ENCODE measurements around the gene UBAP1L. TPM values are rescaled to one million over a fixed set of nuclear protein-coding genes. Genes with fewer than 3 reads are reported as not detected.
"Not testable (repeated sequence)": the region's sequence is repeated elsewhere in the genome, so short reads cannot be mapped to it uniquely, and the experiment has no call there.

The UBAP1L gene
- total and polyA plus RNA-seq, 2 donors = 1.9 to 3.9 TPM

DNA sequence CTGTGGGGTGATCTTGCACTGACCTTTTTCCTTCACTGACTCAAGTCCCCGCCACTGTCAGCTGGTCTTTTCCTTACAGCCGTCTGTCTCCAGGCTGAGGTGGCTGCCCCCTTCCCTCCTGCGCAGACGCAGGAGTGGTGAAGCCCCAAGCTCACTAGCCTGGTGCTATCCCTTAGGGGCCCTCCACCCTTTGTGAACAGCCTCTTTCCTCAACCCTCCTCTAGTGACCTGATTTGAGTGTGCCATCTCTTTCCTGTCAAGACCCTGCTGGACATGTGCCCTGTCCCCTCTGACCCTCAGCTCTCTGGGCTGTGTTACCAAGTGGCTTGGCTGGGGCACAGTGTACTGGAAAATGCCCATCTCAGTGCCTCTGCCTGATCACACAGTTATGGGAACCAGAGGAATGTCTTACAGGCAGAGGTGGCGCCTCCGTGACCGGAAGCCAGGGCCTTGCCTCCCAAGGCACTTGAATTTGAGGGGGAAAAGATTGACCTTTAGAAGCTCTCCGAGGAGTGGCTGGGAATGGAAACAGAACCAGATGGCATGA lies 29.7 kb downstream of the UBAP1L start:
- DNase-seq (ENCODE audit: extremely low spot score) = no peak
- H3K36me3 ChIP-seq (ENCODE audit: insufficient read depth) = no peaks in the 10 kb centered on the region
- 84% methylated on average over 8 of the region's 8 CpGs for WGBS
- no peak overlapping the region for H3K27ac ChIP-seq (ENCODE audit: low read depth)
- peaks cover 2% of the 10 kb centered on the region for H3K4me1 ChIP-seq (ENCODE audit: insufficient read depth)
- H3K4me3 ChIP-seq (ENCODE audit: low read depth, low read length) = no peak overlapping the region

DNA sequence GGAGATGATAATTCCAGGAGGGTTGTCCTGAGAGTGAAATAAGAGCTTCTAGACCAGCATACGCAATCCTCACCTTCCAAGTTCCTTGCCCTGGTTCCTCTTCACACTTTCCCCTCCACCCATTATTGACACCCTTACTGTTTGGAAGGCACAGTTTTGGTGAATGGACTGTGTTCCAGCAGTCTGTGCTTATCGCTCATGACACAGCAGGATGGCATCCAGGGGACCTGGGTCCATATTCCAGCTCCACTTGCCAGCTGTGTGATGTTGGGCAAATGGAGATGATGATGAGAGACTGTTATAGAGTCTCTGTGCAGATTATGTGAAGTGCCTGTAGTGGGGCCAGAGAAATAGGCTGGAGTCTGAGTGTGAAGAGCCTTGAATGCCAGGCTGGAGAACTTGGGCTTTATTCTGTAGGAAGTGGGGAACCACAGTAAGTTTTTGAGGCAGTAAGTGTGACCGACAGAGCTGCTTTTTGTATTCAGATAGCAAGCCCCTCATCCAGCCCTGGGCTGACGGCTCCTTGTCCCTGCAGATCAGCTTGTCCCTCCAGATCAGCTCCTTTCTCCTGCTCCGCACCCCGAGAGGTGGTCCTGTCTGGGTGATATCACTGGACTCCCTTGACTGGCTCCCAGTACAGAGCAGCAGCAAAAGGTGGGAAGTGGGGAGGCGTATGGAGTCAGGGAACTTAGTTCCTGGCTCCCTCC lies 30.3 kb downstream of the UBAP1L start:
- no peak overlapping the region for H3K4me3 ChIP-seq (ENCODE audit: low read depth, low read length)
- no peaks in the 10 kb centered on the region for H3K36me3 ChIP-seq (ENCODE audit: insufficient read depth)
- H3K4me1 ChIP-seq (ENCODE audit: insufficient read depth) = peaks cover 2% of the 10 kb centered on the region
- no peak for DNase-seq (ENCODE audit: extremely low spot score)
- WGBS = 93% methylated on average over 7 of the region's 7 CpGs
- no peak overlapping the region for H3K27ac ChIP-seq (ENCODE audit: low read depth)

DNA sequence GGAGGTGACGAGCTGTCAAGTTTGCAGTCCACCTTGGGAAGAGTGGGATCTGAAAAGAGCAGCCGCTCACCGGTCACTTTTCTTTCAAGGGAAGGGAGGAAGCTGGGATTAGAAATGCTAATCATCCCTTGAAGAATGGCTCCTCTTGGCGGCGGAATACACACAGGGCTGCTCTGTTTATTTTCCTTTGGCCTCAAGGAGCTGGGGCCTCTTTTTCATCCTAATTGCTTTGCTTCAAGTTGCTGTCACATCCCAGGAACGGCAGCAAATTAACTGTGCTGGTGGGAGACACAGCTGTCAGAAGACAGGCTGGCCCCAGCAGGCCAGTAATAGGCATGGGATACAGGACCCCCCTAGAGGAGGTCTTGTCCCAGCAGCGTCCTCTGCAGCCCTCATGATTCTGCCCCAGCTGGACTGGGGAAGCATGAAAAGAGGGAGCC lies 31.7 kb downstream of the UBAP1L start:
- no peak overlapping the region for H3K27ac ChIP-seq (ENCODE audit: low read depth)
- 36% methylated on average over 7 of the region's 7 CpGs for WGBS
- peaks cover 2% of the 10 kb centered on the region for H3K4me1 ChIP-seq (ENCODE audit: insufficient read depth)
- no peak overlapping the region for H3K4me3 ChIP-seq (ENCODE audit: low read depth, low read length)
- DNase-seq (ENCODE audit: extremely low spot score) = no peak
- H3K36me3 ChIP-seq (ENCODE audit: insufficient read depth) = no peaks in the 10 kb centered on the region

DNA sequence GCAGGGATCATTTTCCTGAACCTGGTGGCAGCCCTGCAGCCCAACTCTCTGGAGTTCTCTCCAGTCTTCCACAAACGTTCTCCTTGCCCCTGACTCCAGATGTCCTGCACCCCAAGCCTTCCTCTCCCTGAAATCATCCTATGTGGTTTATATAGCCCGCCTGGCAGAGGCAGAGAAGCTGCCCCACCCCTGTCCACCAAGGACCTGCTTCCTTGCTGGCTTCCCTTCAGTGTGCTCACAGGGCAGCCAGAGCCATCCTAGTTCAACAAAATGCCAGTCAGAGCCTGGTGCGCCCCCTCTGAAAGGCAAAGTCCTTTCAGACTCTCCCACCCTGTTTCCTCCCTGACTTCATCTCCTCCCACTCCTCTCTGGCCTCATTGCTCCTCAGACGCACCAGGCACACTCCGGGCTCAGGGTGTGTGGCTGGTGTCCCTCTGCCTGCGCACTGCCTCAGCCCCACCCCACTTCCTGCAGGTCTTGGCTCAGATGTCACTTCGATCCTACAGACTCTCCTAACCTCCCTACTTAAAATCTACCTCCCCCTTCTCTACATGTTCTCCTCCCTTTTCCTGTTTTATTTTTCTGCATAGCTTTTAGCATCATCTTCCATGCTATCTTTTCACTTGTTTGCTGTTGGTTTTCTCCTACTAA lies 32.6 kb downstream of the UBAP1L start:
- Histone ChIP-seq H3K4me3 (ENCODE audit: low read depth, low read length) (no peak overlapping the region), H3K27ac (ENCODE audit: low read depth) (no peak overlapping the region), H3K36me3 (ENCODE audit: insufficient read depth) (no peaks in the 10 kb centered on the region), H3K4me1 (ENCODE audit: insufficient read depth) (peaks cover 2% of the 10 kb centered on the region)
- DNase-seq (ENCODE audit: extremely low spot score) = no peak
- 31% methylated on average over 7 of the region's 7 CpGs for WGBS

DNA sequence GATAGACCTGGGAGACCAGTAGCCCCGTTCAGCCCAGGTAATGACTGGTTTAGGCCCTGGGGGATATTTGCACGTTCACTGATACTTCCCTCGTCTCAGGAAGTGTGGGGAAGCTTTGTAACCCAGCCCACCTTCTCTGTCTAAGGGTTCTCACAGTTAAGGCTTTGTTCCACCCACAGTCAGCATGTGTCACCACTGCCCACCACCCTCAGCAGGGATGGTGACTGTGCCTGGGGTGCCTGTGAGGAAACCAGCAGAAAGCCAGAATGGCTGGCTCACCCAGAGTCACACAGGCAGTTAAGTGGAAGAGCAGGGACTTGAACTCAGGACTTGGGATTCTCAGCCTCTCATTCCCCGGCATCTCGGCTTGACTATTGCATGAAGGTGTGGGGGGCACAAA lies 33.2 kb downstream of the UBAP1L start:
- Histone ChIP-seq H3K36me3 (ENCODE audit: insufficient read depth) (no peaks in the 10 kb centered on the region), H3K4me3 (ENCODE audit: low read depth, low read length) (no peak overlapping the region), H3K27ac (ENCODE audit: low read depth) (no peak overlapping the region), H3K4me1 (ENCODE audit: insufficient read depth) (no peaks in the 10 kb centered on the region)
- WGBS = 84% methylated on average over 5 of the region's 5 CpGs
- no peak for DNase-seq (ENCODE audit: extremely low spot score)

DNA sequence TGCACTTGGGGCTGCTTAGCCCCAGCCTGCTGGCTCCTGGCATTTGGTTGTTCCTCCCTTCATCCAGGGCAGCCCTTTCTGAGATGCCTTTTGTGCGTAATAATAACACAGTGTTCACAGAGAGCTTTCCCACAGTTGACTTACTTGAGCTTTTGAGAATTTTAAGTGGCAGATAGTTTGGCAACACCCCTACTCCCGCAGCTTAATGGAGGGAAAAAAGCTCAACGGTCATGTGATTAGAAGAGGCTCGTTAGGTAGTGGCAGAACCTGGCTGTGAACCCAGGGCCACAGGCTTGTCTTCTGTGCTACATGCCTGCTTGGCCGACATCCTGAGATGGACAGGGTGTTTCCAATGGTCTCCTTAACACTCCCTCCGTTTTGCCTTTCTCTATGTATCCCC lies 33.7 kb downstream of the UBAP1L start:
- 61% methylated on average over 6 of the region's 6 CpGs for WGBS
- no peaks in the 10 kb centered on the region for H3K36me3 ChIP-seq (ENCODE audit: insufficient read depth)
- DNase-seq (ENCODE audit: extremely low spot score) = no peak
- H3K4me3 ChIP-seq (ENCODE audit: low read depth, low read length) = no peak overlapping the region
- H3K27ac ChIP-seq (ENCODE audit: low read depth) = no peak overlapping the region
- H3K4me1 ChIP-seq (ENCODE audit: insufficient read depth) = no peaks in the 10 kb centered on the region

DNA sequence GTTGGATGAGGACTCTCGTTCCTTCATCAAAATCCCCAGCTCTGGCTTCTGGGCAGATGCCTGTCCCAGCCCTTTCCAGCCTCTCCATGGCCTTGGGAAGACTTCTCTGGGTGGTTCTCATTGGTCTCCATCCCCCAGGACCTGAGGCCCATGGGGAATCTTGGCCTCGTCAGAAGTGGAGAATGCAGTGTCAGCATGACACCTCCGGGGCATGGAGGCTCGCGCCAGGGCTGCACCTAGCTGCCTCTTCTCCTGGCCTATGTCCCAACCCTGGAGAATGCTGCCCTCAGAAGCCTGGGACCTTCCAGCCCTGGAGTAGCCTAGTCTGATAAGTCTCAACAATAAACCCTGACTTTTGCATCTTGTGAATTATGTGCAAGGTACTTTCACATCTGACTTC lies 35.4 kb downstream of the UBAP1L start:
- no peaks in the 10 kb centered on the region for H3K36me3 ChIP-seq (ENCODE audit: insufficient read depth)
- no peaks in the 10 kb centered on the region for H3K4me1 ChIP-seq (ENCODE audit: insufficient read depth)
- DNase-seq (ENCODE audit: extremely low spot score) = no peak
- WGBS = 94% methylated on average over 5 of the region's 5 CpGs
- no peak overlapping the region for H3K27ac ChIP-seq (ENCODE audit: low read depth)
- H3K4me3 ChIP-seq (ENCODE audit: low read depth, low read length) = no peak overlapping the region

DNA sequence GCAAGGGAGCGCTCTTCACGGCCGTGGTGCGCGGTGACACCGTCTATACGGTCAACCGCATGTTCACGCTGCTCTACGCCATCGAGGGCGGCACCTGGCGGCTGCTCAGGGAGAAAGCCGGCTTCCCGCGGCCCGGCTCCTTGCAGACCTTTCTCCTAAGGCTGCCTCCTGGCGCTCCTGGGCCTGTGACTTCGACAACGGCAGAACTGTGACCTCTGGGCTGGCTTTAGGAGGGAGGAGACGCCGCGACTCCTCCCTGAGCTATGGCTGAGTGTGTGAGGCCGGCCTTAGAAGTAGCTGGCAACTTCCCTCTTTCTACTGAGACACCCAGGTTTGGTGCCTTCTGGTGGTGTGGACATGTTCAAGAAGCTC lies 37.0 kb downstream of the UBAP1L start:
- H3K27ac ChIP-seq (ENCODE audit: low read depth) = no peak overlapping the region
- no peaks in the 10 kb centered on the region for H3K36me3 ChIP-seq (ENCODE audit: insufficient read depth)
- DNase-seq (ENCODE audit: extremely low spot score) = no peak
- no peaks in the 10 kb centered on the region for H3K4me1 ChIP-seq (ENCODE audit: insufficient read depth)
- WGBS = 43% methylated on average over 24 of the region's 24 CpGs
- no peak overlapping the region for H3K4me3 ChIP-seq (ENCODE audit: low read depth, low read length)

DNA sequence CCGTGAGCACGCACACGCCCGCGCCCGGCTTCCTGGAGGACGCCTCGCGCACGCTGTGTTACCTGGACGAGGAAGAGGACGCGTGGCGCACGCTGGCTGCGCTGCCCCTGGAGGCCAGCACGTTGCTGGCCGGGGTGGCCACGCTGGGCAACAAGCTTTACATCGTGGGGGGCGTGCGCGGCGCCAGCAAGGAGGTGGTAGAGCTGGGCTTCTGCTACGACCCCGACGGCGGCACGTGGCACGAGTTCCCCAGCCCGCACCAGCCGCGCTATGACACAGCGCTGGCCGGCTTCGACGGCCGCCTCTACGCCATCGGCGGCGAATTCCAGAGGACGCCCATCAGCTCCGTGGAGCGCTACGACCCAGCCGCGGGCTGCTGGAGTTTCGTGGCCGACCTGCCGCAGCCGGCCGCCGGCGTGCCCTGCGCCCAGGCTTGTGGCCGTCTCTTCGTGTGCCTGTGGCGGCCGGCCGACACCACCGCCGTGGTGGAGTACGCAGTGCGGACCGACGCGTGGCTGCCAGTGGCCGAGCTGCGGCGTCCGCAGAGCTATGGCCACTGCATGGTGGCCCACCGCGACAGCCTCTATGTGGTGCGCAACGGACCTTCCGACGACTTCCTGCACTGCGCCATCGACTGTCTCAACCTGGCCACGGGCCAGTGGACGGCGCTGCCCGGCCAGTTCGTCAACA lies 37.6 kb downstream of the UBAP1L start:
- Histone ChIP-seq H3K4me3 (ENCODE audit: low read depth, low read length) (no peak overlapping the region), H3K4me1 (ENCODE audit: insufficient read depth) (no peaks in the 10 kb centered on the region), H3K36me3 (ENCODE audit: insufficient read depth) (no peaks in the 10 kb centered on the region), H3K27ac (ENCODE audit: low read depth) (no peak overlapping the region)
- no peak for DNase-seq (ENCODE audit: extremely low spot score)
- WGBS = 72% methylated on average over 85 of the region's 85 CpGs

DNA sequence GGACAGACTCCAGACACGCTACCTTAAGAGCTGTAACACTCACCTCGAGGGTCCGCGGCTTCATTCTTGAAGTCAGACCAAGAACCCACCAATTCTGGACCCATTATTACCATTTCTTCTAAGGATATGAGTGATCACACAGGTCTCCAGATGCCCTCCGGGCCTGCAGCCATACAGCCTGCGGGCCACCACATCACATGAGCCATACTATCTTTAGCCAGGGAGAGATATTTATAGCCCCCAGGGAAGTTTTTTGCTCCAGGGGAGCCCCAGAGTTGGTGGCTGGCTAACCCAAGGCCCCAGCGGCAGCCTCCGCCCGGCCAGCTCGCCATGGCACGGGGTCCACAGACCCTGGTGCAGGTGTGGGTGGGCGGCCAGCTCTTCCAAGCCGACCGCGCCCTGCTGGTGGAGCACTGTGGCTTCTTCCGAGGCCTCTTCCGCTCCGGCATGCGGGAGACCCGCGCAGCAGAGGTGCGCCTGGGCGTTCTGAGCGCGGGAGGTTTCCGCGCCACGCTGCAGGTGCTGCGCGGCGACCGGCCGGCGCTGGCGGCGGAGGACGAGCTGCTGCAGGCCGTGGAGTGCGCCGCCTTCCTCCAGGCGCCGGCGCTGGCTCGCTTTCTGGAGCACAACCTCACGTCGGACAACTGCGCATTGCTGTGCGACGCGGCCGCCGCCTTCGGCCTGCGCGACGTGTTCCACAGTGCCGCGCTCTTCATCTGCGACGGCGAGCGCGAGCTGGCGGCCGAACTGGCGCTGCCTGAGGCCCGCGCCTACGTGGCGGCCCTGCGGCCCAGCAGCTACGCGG lies 38.3 kb downstream of the UBAP1L start, which contains the start of gene KBTBD13:
TSS of gene KBTBD13 (plus strand) at position 261 of the 805 bp plus-strand sequence. CDS start at position 331, 70 bp downstream.
- Histone ChIP-seq H3K27ac (ENCODE audit: low read depth) (no peak within 1 kb of the TSS), H3K4me3 (ENCODE audit: low read depth, low read length) (no peak within 1 kb of the TSS), H3K36me3 (ENCODE audit: insufficient read depth) (no peaks in the 10 kb centered on the region), H3K4me1 (ENCODE audit: insufficient read depth) (no peaks in the 10 kb centered on the region)
- no peak for DNase-seq (ENCODE audit: extremely low spot score)
- WGBS = 82% methylated on average over 73 of the region's 73 CpGs

DNA sequence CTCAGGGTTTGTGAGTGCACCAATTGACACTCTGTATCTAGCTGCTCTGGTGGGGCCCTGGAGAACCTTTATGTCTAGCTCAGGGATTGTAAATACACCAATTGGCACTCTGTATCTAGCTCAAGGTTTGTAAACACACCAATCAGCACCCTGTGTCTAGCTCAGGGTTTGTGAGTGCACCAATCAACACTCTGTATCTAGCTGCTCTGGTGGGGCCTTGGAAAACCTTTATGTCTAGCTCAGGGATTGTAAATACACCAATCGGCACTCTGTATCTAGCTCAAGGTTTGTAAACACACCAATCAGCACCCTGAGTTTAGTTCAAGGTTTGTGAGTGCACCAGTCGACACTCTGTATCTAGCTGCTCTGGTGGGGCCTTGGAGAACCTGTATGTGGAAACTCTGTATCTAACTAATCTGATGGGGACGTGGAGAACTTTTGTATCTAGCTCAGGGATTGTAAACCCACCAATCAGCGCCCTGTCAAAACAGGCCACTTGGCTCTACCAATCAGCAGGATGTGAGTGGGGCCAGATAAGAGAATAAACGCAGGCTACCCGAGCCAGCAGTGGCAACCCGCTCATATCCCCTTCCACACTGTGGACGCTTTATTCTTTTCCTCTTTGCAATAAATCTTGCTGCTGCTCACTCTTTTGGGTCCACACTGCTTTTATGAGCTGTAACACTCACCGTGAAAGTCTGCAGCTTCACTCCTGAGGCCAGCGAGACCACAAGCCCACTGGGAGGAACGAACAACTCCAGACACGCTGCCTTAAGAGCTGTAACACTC lies 39.2 kb downstream of the UBAP1L start:
- H3K4me1 ChIP-seq (ENCODE audit: insufficient read depth); H3K4me3 ChIP-seq (ENCODE audit: low read depth, low read length); H3K27ac ChIP-seq (ENCODE audit: low read depth); DNase-seq (ENCODE audit: extremely low spot score); H3K36me3 ChIP-seq (ENCODE audit: insufficient read depth): not testable (repeated sequence)
- 52% methylated on average over 12 of the region's 12 CpGs for WGBS

DNA sequence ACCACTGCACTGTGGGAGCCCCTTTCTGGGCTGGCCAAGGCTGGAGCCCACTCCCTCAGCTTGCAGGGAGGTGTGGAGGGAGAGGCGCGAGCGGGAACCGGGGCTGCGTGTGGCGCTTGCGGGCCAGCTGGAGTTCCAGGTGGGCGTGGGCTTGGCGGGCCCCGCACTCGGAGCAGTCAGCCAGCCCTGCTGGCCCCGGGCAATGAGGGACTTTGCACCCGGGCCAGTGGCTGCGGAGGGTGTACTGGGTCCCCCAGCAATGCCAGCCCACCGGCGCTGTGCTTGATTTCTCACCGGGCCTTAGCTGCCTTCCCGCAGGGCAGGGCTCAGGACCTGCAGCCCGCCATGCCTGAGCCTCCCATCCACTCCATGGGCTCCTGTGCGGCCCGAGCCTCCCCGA lies 40.1 kb downstream of the UBAP1L start:
- H3K4me1 ChIP-seq (ENCODE audit: insufficient read depth); H3K27ac ChIP-seq (ENCODE audit: low read depth); H3K36me3 ChIP-seq (ENCODE audit: insufficient read depth); H3K4me3 ChIP-seq (ENCODE audit: low read depth, low read length); DNase-seq (ENCODE audit: extremely low spot score): not testable (repeated sequence)
- WGBS = 98% methylated on average over 19 of the region's 22 CpGs
